Stimulated activated CD4-positive, alpha-beta T cell treated with anti-CD3 and anti-CD28 coated beads, Interleukin-2, amount 100 ng/mL, for 48 hours (primary cell): ENCODE data around the gene RSKR.
A peak's percentile ranks its signal among the peaks of the same experiment; 100 is the strongest.
"Not testable (repeated sequence)": the region's sequence is repeated elsewhere in the genome, so short reads cannot be mapped to it uniquely, and the experiment has no call there.

Source experiments
- DNase-seq, 2 donors: peaks; one replicate each; pipeline ENCODE4 v3.0.0-alpha.2; 2020

RSKR gene

DNA sequence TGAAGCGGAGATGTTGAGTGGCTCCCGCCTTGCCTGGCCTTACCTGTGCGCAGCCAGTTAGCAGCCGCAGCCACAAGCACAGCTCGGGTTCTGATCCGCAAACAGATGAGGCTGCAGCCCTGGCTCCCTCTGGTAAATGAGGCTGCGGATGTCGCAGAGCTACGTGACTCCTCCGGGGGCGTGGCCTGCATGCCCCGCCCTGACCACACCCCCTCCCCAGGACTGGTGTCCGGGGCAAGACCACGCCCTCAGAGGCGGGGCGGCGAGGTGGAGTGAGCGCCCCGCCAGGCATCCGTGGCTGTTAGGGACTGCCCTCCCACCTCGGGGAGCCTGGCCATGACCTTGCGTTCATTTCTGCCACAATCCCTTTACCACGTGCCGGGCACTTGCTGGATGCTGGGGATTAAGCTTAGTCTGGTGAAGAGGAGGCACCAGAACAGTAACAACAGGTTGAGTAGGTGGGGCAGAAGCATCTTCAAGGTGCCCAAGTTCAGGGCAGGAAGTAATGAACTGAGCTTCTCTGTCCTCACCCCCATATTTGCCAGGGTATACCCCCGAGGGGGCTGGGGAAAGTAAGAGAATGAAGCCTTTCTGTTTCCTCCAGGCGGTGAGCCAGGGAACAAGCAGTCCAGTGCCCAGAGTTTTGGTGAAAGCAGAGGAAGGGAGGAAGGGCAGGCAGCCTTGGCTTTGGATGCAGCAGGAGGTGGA, 37.1 kb downstream of the RSKR start, which contains the start of gene ALDOC:
TSS of gene ALDOC (minus strand) at position 138 of the 708 bp plus-strand sequence. CDS start 1,363 bp downstream, outside the sequence.
- DNase-seq, result peak; percentile 98 to 99

DNA sequence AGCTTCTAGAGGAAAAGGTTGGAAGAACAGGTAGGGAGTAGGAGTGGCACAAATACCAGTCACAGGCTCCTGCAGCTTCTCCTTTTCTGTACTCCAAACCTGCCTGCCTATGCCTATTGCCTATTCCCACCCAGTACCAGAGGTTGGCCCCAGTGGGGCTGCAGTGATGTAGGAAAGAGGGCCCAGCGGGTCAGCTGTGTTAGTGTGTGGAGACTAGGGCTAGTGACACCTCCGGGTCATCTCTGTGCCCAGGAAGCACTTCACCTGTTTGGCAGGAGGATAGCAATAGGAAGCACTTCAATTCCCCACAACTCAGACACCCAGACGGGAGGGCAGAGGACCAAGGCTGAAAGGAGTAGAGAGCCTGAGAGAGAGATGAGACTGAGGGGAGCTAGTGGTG, 38.0 kb downstream of the RSKR start:
- DNase-seq, result not testable (repeated sequence)

DNA sequence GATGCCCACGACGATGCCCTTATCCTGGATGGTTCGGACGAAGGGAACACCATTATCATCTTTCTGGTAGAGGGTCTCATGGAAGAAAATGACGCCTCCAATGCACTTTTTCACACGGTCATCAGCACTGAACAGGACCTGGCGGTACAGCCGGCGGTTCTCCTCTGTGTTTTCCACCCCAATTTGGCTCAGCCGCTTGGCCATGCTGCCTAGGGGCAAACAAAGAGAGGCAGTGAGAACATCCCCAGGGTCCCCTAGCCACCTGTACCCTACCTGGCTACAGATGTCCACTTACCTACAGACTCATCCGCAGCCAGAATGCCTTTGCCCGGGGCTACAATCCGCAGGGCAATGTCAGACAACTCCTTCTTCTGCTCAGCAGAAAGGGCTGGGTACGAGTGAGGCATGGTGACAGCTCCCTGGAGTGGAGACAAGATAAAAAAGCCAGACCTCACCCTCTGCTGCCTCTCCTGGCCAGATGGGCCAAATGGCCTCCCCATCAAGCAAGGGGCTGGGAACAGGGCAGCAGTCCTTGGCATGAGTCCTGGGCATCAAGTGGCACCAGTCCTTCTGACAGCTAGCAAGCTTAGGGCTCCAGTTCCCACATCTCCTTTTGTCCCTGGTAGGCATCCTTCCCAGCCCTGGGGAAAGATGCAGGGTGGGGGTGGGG, 38.7 kb downstream of the RSKR start:
- no peak for DNase-seq

DNA sequence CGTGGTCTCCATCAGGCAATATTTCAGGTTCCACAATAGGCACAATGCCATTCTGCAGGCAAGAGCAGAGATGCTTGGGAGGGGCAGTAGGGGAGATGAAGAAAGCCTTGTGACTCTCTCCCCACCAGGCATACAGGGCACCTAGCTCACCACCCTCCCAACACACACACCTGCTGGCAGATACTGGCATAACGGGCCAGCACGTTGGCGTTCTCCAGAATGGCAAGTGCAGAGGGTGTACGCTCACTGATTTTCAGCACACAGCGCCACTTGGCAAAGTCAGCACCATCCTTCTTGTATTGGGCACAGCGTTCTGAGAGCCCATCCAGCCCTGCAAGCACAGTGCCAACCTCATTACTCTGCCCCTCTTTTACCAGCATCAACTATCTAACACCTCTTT, 39.5 kb downstream of the RSKR start:
- no peak for DNase-seq

DNA sequence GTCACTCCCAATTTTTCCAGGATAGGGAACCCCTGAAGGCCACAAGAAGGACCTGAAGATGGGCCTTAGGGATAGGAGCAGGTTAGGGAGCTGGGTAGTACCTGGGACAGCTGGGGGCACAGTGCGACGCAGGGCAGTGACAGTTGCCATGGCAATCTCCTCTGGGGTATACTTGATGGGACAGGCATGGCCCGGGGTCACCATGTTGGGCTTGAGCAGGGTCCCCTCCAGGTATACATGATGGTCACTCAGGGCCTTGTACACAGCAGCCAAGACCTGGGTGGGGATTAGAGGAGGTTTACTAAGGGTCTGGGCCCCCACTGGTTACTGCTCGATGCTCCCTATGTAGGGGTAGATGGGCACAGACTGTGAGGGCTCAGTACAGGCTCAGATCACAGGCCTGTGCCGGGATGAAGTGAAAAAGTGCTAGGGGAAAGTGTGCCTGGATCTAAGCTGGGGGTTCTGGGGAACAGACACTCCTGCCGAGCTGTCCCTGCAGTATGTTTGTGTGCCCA, 40.0 kb downstream of the RSKR start:
- no peak for DNase-seq

DNA sequence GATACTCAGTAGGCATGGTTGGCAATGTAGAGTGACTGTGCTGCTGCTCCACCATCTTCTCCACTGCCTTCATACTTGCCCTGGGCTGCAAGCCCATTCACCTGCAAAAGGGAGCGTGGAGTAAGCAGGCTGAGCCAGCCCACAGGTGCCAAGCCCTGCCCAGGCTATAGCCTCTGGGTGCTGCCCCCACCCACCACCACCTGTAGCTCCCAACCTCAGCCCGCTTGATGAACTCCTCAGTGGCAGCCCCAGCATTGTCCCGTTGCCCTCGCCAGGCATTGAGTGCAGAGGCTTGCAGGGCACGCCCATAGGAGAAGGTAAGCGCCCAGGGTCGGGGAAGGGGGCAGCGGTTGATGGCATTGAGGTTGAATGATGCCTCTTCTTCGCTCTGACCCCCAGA, 40.5 kb downstream of the RSKR start:
- DNase-seq, result no peak

DNA sequence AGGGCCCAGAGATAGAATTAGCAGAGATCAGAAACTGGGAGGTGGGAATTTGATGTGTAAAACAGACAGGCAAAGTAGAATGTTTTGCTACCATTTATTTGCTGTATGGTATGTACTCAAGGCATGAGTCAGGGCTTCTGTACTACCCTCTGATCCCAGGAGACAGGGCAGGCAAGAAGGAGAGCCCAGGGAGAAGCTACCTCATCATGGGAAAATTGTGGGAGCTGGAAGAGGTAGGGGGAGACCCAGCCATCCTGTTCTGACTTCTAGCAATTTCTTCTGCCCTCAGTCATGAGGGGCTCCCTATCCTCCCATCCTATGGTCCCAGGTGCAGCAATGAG, 41.0 kb downstream of the RSKR start:
- no peak for DNase-seq

DNA sequence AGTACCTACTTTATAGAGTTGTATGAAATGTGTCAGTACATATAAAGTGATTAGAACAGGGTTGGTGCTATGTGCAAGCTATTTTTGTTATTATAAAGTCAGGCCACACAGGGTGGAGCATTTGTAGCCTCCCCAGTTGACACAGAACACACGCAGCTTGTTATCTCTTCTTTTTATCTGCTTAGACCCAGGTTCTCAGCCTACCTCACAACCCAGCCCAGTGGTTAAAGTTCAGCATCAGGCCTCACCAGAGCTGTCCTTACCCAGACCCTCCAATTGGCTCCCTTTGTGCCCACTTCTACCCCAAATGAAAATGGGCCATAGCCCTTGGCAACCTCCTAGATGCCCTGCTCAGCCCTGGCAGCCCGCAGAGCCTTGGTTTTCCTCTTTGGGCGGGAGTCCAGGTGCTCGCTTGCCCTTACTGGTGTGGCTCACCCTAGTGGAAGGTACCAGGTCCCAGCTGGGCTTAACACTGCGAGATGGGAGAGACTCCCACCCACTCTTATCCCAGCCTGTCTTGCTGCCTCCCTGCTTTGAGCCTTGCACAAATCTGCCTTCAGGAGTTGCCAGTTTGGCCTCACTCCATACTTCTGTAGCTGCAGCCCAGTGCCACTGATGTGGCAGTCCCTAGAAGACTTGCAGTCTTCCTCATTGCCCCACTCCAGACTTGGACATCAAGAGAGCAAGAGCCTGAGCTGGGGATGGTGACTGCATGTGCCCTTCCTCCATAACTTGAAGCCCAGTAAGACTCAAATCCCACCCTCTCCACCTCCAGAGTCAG, 41.5 kb downstream of the RSKR start:
- no peak for DNase-seq

DNA sequence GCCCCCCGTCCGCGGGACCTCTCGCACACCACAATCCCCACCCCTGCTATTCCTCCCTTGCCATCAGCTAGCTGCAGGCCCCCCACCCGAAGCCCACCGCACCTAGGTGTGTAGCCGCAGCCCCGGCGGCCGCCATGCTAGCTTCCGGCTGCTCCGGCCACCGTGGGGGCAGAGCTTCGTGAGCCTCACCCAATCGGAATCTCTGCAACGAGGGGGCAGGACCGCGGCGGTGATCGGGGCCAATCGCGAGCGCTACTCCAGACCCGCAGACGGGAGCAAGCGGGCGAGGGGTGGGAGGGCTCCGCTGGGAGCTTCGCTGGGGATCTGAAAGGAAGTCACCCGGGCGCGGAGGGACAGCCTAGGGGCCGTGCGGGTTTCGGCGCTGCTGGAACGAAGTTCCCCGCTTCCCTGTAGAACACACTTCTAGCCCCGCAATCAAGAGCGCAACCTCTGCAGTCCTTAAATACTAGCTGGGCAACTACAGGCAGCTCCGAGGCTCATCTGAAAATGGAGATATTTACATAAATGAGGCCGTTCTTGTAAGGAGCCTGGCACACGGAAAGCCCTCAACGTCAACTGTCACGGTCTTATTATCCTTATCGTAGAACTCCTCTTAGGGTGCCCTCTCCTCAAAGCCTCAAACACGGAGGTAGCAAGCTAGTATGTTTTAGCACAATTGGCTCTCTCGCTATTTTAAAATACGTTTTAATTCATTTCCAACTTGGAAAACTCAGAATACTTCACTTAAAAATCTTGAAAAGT, 42.4 kb downstream of the RSKR start, which contains the start of gene PIGS:
TSS of gene PIGS (minus strand) at position 164 of the 762 bp plus-strand sequence. CDS start at position 136, 28 bp downstream.
- peak; percentile 85 to 88 for DNase-seq

DNA sequence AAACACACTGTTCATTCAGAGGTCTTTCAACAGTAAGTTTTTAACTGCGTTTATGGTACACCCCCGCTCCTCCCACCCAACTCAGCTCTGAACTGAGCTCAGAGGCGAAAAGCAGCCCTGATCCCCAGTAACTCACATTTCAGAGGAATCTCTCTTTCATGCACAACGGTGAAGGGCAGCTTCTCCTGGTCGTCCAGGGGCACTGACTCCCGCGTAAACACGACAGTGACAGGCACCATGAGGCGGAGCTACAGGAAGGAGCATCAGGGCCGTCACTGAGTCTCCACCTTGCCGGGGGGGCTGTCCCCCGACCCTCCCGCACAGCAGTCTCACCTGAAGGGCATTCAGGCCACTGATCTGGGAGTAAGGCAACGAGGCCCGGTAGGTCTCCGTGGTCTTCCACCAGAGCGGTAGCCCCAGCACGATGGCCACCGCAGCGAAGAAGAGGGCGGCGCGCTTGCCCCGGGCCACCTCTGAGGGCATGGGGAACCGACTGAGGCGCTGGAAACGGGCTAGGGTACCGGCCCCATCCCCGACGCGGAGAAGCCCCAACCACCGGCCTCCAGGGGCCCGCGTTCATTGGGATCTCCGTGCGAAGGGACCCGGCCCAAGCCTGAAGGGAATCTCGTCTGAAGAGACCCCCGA, 43.1 kb downstream of the RSKR start:
- peak; percentile 42 to 45 for DNase-seq

DNA sequence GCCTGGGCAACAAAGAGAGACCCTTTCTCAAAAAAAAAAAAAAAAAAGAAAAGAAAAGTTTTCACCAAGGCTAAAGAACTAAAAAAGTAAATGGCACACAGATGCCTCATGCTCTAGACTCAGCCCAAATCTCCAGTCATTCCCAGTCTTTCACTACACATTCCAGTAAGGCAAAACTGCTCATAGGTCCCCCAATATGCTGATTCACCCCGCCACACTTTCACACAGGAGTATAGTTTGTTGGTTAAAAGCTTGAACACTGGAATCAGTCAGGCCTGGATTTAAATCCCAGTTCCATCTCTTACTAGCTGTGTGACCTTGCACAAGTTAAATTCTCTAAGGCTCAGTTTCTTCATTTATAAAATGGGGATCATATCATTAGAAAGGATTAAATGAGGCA, 44.5 kb downstream of the RSKR start:
- no peak for DNase-seq

DNA sequence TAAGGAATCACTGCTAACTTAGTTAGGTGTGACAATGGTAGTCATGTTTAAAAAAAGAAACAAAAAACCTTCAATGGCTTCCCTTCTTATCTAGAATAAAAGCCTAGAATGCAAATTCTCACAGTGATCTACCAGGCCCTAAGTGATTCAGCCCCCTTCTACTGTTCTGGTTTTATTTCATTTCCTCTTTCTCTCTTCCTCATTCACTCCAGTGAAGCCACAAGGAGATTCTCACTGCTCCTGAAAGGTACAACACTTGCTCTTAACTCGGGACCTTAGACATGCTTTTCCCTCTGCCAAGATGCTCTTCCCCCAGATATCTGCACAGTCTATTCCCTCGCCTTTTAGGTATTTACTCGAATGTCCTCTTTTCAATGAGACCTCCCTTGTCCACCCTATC, 46.4 kb downstream of the RSKR start:
- no peak for DNase-seq

DNA sequence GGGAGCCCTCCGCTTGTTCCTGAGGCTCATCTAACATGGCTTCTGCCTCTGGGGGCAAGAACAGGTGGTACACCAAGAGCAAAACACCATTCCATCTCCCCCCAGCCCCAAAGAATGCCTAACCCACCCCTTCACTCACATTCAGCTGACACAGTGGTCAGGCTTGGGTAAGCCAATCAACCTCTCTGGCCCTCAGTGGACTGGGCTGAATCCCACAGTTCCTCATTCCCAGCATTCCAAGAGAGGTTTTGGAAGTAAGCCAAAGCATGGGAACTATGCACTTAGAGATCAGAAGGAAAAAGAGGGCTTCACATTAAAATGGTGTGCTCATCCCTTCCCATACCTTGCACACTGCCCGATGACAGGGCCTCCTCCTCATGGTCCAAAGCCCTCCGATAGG, 50.5 kb downstream of the RSKR start:
- no peak for DNase-seq
